ENCODE data around the gene PRUNE2.
"Not testable (repeated sequence)": the region's sequence is repeated elsewhere in the genome, so short reads cannot be mapped to it uniquely, and the experiment has no call there.

The PRUNE2 gene

GRCh38 chr9:76868897-76869296, 37.0 kb downstream of the PRUNE2 start:
- DNase-seq (ENCODE audit: low read depth), result no peak

- peak; percentile 66 for DNase-seq (ENCODE audit: low read depth)
Observed at GRCh38 chr9:76866689-76867088, 39.2 kb downstream of the PRUNE2 start.

- no peak for DNase-seq (ENCODE audit: low read depth)
Observed at GRCh38 chr9:76863832-76864231, 42.1 kb downstream of the PRUNE2 start.

- no peak for DNase-seq (ENCODE audit: low read depth)
Observed at GRCh38 chr9:76859860-76860259, 46.1 kb downstream of the PRUNE2 start.

GRCh38 chr9:76858248-76858647, 47.7 kb downstream of the PRUNE2 start:
- not testable (repeated sequence) for DNase-seq (ENCODE audit: low read depth)

GRCh38 chr9:76856016-76856415, 49.9 kb downstream of the PRUNE2 start:
- no peak for DNase-seq (ENCODE audit: low read depth)

GRCh38 chr9:76855015-76855414, 50.9 kb downstream of the PRUNE2 start:
- no peak for DNase-seq (ENCODE audit: low read depth)

- no peak for DNase-seq (ENCODE audit: low read depth)
Observed at GRCh38 chr9:76852026-76852425, 53.9 kb downstream of the PRUNE2 start.

- DNase-seq (ENCODE audit: low read depth), result no peak
Observed at GRCh38 chr9:76846297-76846696, 59.6 kb downstream of the PRUNE2 start.

GRCh38 chr9:76845254-76845653, 60.7 kb downstream of the PRUNE2 start:
- no peak for DNase-seq (ENCODE audit: low read depth)

- peak; percentile 58 for DNase-seq (ENCODE audit: low read depth)
Observed at GRCh38 chr9:76835571-76836283, 70.2 kb downstream of the PRUNE2 start.

- no peak for DNase-seq (ENCODE audit: low read depth)
Observed at GRCh38 chr9:76828447-76828846, 77.5 kb downstream of the PRUNE2 start.

- no peak for DNase-seq (ENCODE audit: low read depth)
Observed at GRCh38 chr9:76827296-76828080, 78.4 kb downstream of the PRUNE2 start.

- no peak for DNase-seq (ENCODE audit: low read depth)
Observed at GRCh38 chr9:76820431-76820830, 85.5 kb downstream of the PRUNE2 start.

GRCh38 chr9:76818271-76818670, 87.6 kb downstream of the PRUNE2 start:
- DNase-seq (ENCODE audit: low read depth), result peak; percentile 97

- peak; percentile 68 for DNase-seq (ENCODE audit: low read depth)
Observed at GRCh38 chr9:76817489-76817888, 88.4 kb downstream of the PRUNE2 start.

GRCh38 chr9:76812591-76812990, 93.3 kb downstream of the PRUNE2 start:
- DNase-seq (ENCODE audit: low read depth), result no peak

GRCh38 chr9:76810377-76810957, 95.4 kb downstream of the PRUNE2 start:
- DNase-seq (ENCODE audit: low read depth), result peak; percentile 31

GRCh38 chr9:76808636-76809035, 97.3 kb downstream of the PRUNE2 start:
- DNase-seq (ENCODE audit: low read depth), result no peak

- DNase-seq (ENCODE audit: low read depth), result no peak
Observed at GRCh38 chr9:76803762-76804161, 102.2 kb downstream of the PRUNE2 start.

GRCh38 chr9:76803083-76803482, 102.8 kb downstream of the PRUNE2 start:
- no peak for DNase-seq (ENCODE audit: low read depth)

GRCh38 chr9:76800901-76801300, 105.0 kb downstream of the PRUNE2 start:
- DNase-seq (ENCODE audit: low read depth), result no peak

- no peak for DNase-seq (ENCODE audit: low read depth)
Observed at GRCh38 chr9:76799473-76799872, 106.4 kb downstream of the PRUNE2 start.
